ENCODE results near the gene MAP7. TPM values are rescaled to one million over a fixed set of nuclear protein-coding genes. Genes with fewer than 3 reads are reported as not detected.
A peak's percentile ranks its signal among the peaks of the same experiment; 100 is the strongest.

Gene MAP7
- total RNA-seq, 2 experiments from 2014 or later: not detected

- no peak overlapping the region for H3K27ac ChIP-seq (ENCODE audit: low read depth, low read length, poor library complexity, severe bottlenecking)
- H4K20me1 ChIP-seq (ENCODE audit: insufficient read depth, low read length): no peaks in the 10 kb centered on the region
- H3K4me2 ChIP-seq (ENCODE audit: low read length): no peak overlapping the region
- peaks cover 8% of the 10 kb centered on the region; the same call in 1 of the 2 replicates for H3K36me3 ChIP-seq (ENCODE audit: insufficient read depth, low read length)
- no peak for DNase-seq (ENCODE audit: low spot score)
- no peaks in the 10 kb centered on the region for H3K79me2 ChIP-seq (ENCODE audit: insufficient read depth, low read depth, low read length)
- no peak overlapping the region for H2AFZ ChIP-seq (ENCODE audit: low read length)
- ChIA-PET POLR2A (no interaction called here), CTCF (ENCODE audit: unreplicated experiment) (no interaction called here)
- no peak overlapping the region for H3K4me3 ChIP-seq (ENCODE audit: low read depth, low read length, poor library complexity, severe bottlenecking)
- no TSS peak for BruUV-seq (replicated peaks)
- intact Hi-C loops (cut with micrococcal nuclease; ENCODE audit: unreplicated experiment): no loop called here
- peaks cover 8% of the 10 kb centered on the region for H3K4me1 ChIP-seq (ENCODE audit: insufficient read depth, low read length, poor library complexity, severe bottlenecking)
- no peaks in the 10 kb centered on the region for H3K9me2 ChIP-seq (ENCODE audit: insufficient read depth, low read length)
- H3K9me3 ChIP-seq (ENCODE audit: low read length): no peaks in the 10 kb centered on the region
- TF ChIP-seq CTCF (conservative IDR thresholded peaks at IDR 0.05; ENCODE audit: low read length) (no peak), EZH2phosphoT487 (IDR thresholded peaks at IDR 0.05; ENCODE audit: borderline replicate concordance, low read depth, low read length) (no peak)
These were observed 47.8 kb upstream of the MAP7 start for GRCh38 chr6:136598048-136598447.

- Histone ChIP-seq H3K9me2 (ENCODE audit: insufficient read depth, low read length) (no peaks in the 10 kb centered on the region), H3K36me3 (ENCODE audit: insufficient read depth, low read length) (peaks cover 33% of the 10 kb centered on the region), H3K9me3 (ENCODE audit: low read length) (no peaks in the 10 kb centered on the region), H4K20me1 (ENCODE audit: insufficient read depth, low read length) (no peaks in the 10 kb centered on the region), H3K27ac (ENCODE audit: low read depth, low read length, poor library complexity, severe bottlenecking) (no peak overlapping the region), H3K4me3 (ENCODE audit: low read depth, low read length, poor library complexity, severe bottlenecking) (no peak overlapping the region), H3K4me1 (ENCODE audit: insufficient read depth, low read length, poor library complexity, severe bottlenecking) (peaks cover 8% of the 10 kb centered on the region), H3K79me2 (ENCODE audit: insufficient read depth, low read depth, low read length) (no peaks in the 10 kb centered on the region), H2AFZ (ENCODE audit: low read length) (no peak overlapping the region), H3K4me2 (ENCODE audit: low read length) (no peak overlapping the region)
- no peak for DNase-seq (ENCODE audit: low spot score)
- intact Hi-C loops (cut with micrococcal nuclease; ENCODE audit: unreplicated experiment): no loop called here
- POLR2A ChIA-PET: interaction anchor here (1.5 kb wide), 1 partner anchor 14 kb away, joined by 4 read pairs; no protein-coding TSS in a partner anchor
- CTCF ChIA-PET (ENCODE audit: unreplicated experiment): no interaction called here
- BruUV-seq (replicated peaks): no TSS peak
- TF ChIP-seq EZH2phosphoT487 (IDR thresholded peaks at IDR 0.05; ENCODE audit: borderline replicate concordance, low read depth, low read length) (no peak), CTCF (conservative IDR thresholded peaks at IDR 0.05; ENCODE audit: low read length) (no peak)
These were observed 44.4 kb upstream of the MAP7 start for GRCh38 chr6:136594671-136595070.

GRCh38 chr6:136593748-136594490 is 43.7 kb upstream of the MAP7 start:
- Histone ChIP-seq H3K79me2 (ENCODE audit: insufficient read depth, low read depth, low read length) (no peaks in the 10 kb centered on the region), H3K9me2 (ENCODE audit: insufficient read depth, low read length) (no peaks in the 10 kb centered on the region), H4K20me1 (ENCODE audit: insufficient read depth, low read length) (no peaks in the 10 kb centered on the region), H3K4me1 (ENCODE audit: insufficient read depth, low read length, poor library complexity, severe bottlenecking) (peaks cover 8% of the 10 kb centered on the region), H3K4me3 (ENCODE audit: low read depth, low read length, poor library complexity, severe bottlenecking) (no peak overlapping the region), H2AFZ (ENCODE audit: low read length) (no peak overlapping the region), H3K36me3 (ENCODE audit: insufficient read depth, low read length) (peaks cover 40% of the 10 kb centered on the region), H3K4me2 (ENCODE audit: low read length) (peak overlapping the region; percentile 2; the same call in 1 of the 2 replicates), H3K9me3 (ENCODE audit: low read length) (no peaks in the 10 kb centered on the region), H3K27ac (ENCODE audit: low read depth, low read length, poor library complexity, severe bottlenecking) (no peak overlapping the region)
- TF ChIP-seq EZH2phosphoT487 (IDR thresholded peaks at IDR 0.05; ENCODE audit: borderline replicate concordance, low read depth, low read length) (no peak), CTCF (conservative IDR thresholded peaks at IDR 0.05; ENCODE audit: low read length) (no peak)
- peak; percentile 55 for DNase-seq (ENCODE audit: low spot score)
- ChIA-PET CTCF (ENCODE audit: unreplicated experiment) (no interaction called here), POLR2A (interaction anchor here (0.6 to 1.5 kb wide), 6 partner anchors 10 to 1268 kb away, joined by 3 to 8 read pairs (median 5); no protein-coding TSS in a partner anchor)
- intact Hi-C loops (cut with micrococcal nuclease; ENCODE audit: unreplicated experiment): no loop called here
- no TSS peak for BruUV-seq (replicated peaks)
